HG02852 (cell line): ENCODE data around the gene SAG.
"Not testable (repeated sequence)": the region's sequence is repeated elsewhere in the genome, so short reads cannot be mapped to it uniquely, and the experiment has no call there.

ENCODE experiments used
- ATAC-seq: cut with Tn5 transposase; IDR thresholded peaks from one replicate; pipeline ENCODE4 v1.9.1; 2021; ENCODE audit warnings: mild to moderate bottlenecking, moderate library complexity; ENCODE audit not compliant: unreplicated experiment

The SAG gene

GRCh38 chr2:233328922-233329321 is 21.3 kb downstream of the SAG start:
- no peak for ATAC-seq

GRCh38 chr2:233329489-233330135 is 22.0 kb downstream of the SAG start:
- ATAC-seq, result no peak

GRCh38 chr2:233331536-233331935 is 23.9 kb downstream of the SAG start:
- ATAC-seq, result peak; percentile 91

GRCh38 chr2:233332125-233332524 is 24.5 kb downstream of the SAG start:
- ATAC-seq, result no peak

- ATAC-seq, result no peak
Observed at GRCh38 chr2:233334915-233335314, 27.3 kb downstream of the SAG start.

- not testable (repeated sequence) for ATAC-seq
Observed at GRCh38 chr2:233336091-233336490, 28.5 kb downstream of the SAG start.

- ATAC-seq, result no peak
Observed at GRCh38 chr2:233336541-233336940, 28.9 kb downstream of the SAG start.

- no peak for ATAC-seq
Observed at GRCh38 chr2:233338046-233338445, 30.4 kb downstream of the SAG start.

- ATAC-seq, result no peak
Observed at GRCh38 chr2:233338812-233339368, 31.3 kb downstream of the SAG start.

GRCh38 chr2:233339427-233339826 is 31.8 kb downstream of the SAG start:
- ATAC-seq, result no peak

- no peak for ATAC-seq
Observed at GRCh38 chr2:233341296-233341695, 33.7 kb downstream of the SAG start.

GRCh38 chr2:233342301-233342700 is 34.7 kb downstream of the SAG start:
- no peak for ATAC-seq

- no peak for ATAC-seq
Observed at GRCh38 chr2:233343171-233343705, 35.6 kb downstream of the SAG start.

- ATAC-seq, result no peak
Observed at GRCh38 chr2:233346376-233346775, 38.8 kb downstream of the SAG start.

- ATAC-seq, result no peak
Observed at GRCh38 chr2:233346930-233347329, 39.3 kb downstream of the SAG start.

- peak; percentile 61 for ATAC-seq
Observed at GRCh38 chr2:233349005-233349998, 41.7 kb downstream of the SAG start.

- no peak for ATAC-seq
Observed at GRCh38 chr2:233350708-233351107, 43.1 kb downstream of the SAG start.

GRCh38 chr2:233351423-233351822 is 43.8 kb downstream of the SAG start:
- no peak for ATAC-seq

GRCh38 chr2:233352141-233352842 is 44.7 kb downstream of the SAG start:
- ATAC-seq, result no peak

- peak; percentile 9 for ATAC-seq
Observed at GRCh38 chr2:233353101-233353768, 45.6 kb downstream of the SAG start.
